IMR-90 (cell line): Measurements from ENCODE around the gene TRAPPC3. TPM values are rescaled to one million over a fixed set of nuclear protein-coding genes. Genes with fewer than 3 reads are reported as not detected.

Experiments used
- ATAC-seq: fragments of 200-7000 bp; cut with Tn5 transposase; 2 replicates; pipeline ENCODE4 v1.9.1; 2020; ENCODE audit warnings: low read depth, mild to moderate bottlenecking, moderate library complexity
- BruUV-seq: library from RNA; stranded (reverse); fragments of 400-500 nt; replicated peaks from 2 replicates; lab custom pipeline; 2021; lab: Mats Ljungman, UMichigan
- CTCF ChIA-PET: fragments of 300-600 bp; formaldehyde crosslinking; extraction: SDS; loops from one replicate; lab custom pipeline; 2021; ENCODE audit warnings: antibody characterized with exemption; lab: Yijun Ruan, JAX
- POLR2A ChIA-PET: fragments of 300-600 bp; sonication (Branson Sonifier 250); formaldehyde crosslinking; loops from one replicate; lab custom pipeline; 2022; ENCODE audit warnings: antibody characterized with exemption; ENCODE audit not compliant: unreplicated experiment; lab: Charles Lee
- DNase-seq: peaks from one replicate; pipeline ENCODE4 v3.0.0; 2013
- H2AFZ ChIP-seq: replicated peaks from 2 replicates; pipeline ENCODE3; 2013; ENCODE audit warnings: low read length, mild to moderate bottlenecking; ENCODE audit not compliant: poor library complexity
- H2AK5ac ChIP-seq: 2 replicates; pipeline ENCODE4 v1.6.1; 2013; ENCODE audit warnings: low read depth, low read length, inconsistent platforms
- H2AK9ac ChIP-seq: replicated peaks from 2 replicates; pipeline ENCODE3; 2013; ENCODE audit warnings: mild to moderate bottlenecking, low read depth, low read length, moderate library complexity; ENCODE audit not compliant: poor library complexity
- H2BK120ac ChIP-seq: 2 replicates; pipeline ENCODE4 v1.6.1; 2013; ENCODE audit warnings: low read depth, low read length, inconsistent platforms
- H2BK15ac ChIP-seq: 3 replicates; pipeline ENCODE4 v1.6.1; 2013; ENCODE audit warnings: low read depth, low read length, inconsistent platforms
- H2BK20ac ChIP-seq: 2 replicates; pipeline ENCODE4 v1.6.1; 2013; ENCODE audit warnings: low read depth, mild to moderate bottlenecking, inconsistent platforms, low read length, moderate library complexity
- H2BK5ac ChIP-seq: 2 replicates; pipeline ENCODE4 v1.6.1; 2013; ENCODE audit warnings: mild to moderate bottlenecking, low read depth, low read length, inconsistent platforms; ENCODE audit not compliant: poor library complexity, severe bottlenecking
- H3K14ac ChIP-seq: replicated peaks from 2 replicates; pipeline ENCODE4 v1.6.1; 2013; ENCODE audit warnings: low read depth, low read length, inconsistent platforms
- H3K18ac ChIP-seq: 2 replicates; pipeline ENCODE4 v1.6.1; 2013; ENCODE audit warnings: low read depth, low read length, control low read depth
- H3K23ac ChIP-seq: 2 replicates; pipeline ENCODE4 v1.6.1; 2013; ENCODE audit warnings: low read depth, low read length, inconsistent platforms
- H3K27ac ChIP-seq: 2 replicates; pipeline ENCODE4 v1.5.1; 2013; ENCODE audit warnings: mild to moderate bottlenecking, control low read depth, low read length; ENCODE audit not compliant: insufficient read depth
- H3K27me3 ChIP-seq: 2 replicates; pipeline ENCODE4 v1.6.1; 2013; ENCODE audit warnings: low read length; ENCODE audit not compliant: control insufficient read depth, insufficient read depth
- H3K36me3 ChIP-seq: 2 replicates; pipeline ENCODE4 v1.6.1; 2013; ENCODE audit warnings: low read length, mixed read lengths; ENCODE audit not compliant: control insufficient read depth, insufficient read depth
- H3K4ac ChIP-seq: 2 replicates; pipeline ENCODE4 v1.6.1; 2013; ENCODE audit warnings: low read depth, low read length, inconsistent platforms
- H3K4me1 ChIP-seq: 2 replicates; pipeline ENCODE4 v1.6.1; 2013; ENCODE audit warnings: low read length, mixed read lengths; ENCODE audit not compliant: control insufficient read depth, insufficient read depth
- H3K4me2 ChIP-seq: 2 replicates; pipeline ENCODE4 v1.6.1; 2013; ENCODE audit warnings: low read depth, mild to moderate bottlenecking, control low read depth, low read length, moderate library complexity
- H3K4me3 ChIP-seq: 2 replicates; pipeline ENCODE4 v1.5.1; 2013; ENCODE audit warnings: low read depth, mild to moderate bottlenecking, control low read depth, low read length, moderate library complexity; ENCODE audit not compliant: insufficient read depth
- H3K56ac ChIP-seq: 2 replicates; pipeline ENCODE4 v1.6.1; 2013; ENCODE audit warnings: low read length, inconsistent platforms; ENCODE audit not compliant: insufficient read depth; ENCODE audit errors: extremely low read depth
- H3K79me1 ChIP-seq, 2 experiments: 2 replicates each; pipeline ENCODE4 v1.6.1; 2013; ENCODE audit warnings: low read length in 2 of 2, inconsistent platforms in 1 of 2, low read depth in 1 of 2
- H3K9ac ChIP-seq: 2 replicates; pipeline ENCODE4 v1.6.1; 2013; ENCODE audit warnings: low read depth, low read length, control low read depth
- H3K9me1 ChIP-seq: 2 replicates; pipeline ENCODE4 v1.6.1; 2013; ENCODE audit warnings: low read length, inconsistent platforms; ENCODE audit not compliant: insufficient read depth
- H3K9me3 ChIP-seq: 2 replicates; pipeline ENCODE4 v1.6.1; 2013; ENCODE audit warnings: low read length; ENCODE audit not compliant: control insufficient read depth, insufficient read depth
- H4K20me1 ChIP-seq: 2 replicates; pipeline ENCODE4 v1.6.1; 2013; ENCODE audit warnings: low read length, inconsistent platforms; ENCODE audit not compliant: insufficient read depth
- H4K5ac ChIP-seq: 2 replicates; pipeline ENCODE4 v1.6.1; 2013; ENCODE audit warnings: mild to moderate bottlenecking, low read depth, low read length, control low read depth
- H4K8ac ChIP-seq, 2 experiments: 2 replicates each; pipeline ENCODE4 v1.6.1; 2013; ENCODE audit warnings: low read depth in 2 of 2, low read length in 2 of 2, control low read depth in 1 of 2, inconsistent platforms in 1 of 2
- H4K91ac ChIP-seq: 2 replicates; pipeline ENCODE4 v1.6.1; 2013; ENCODE audit warnings: low read depth, low read length, inconsistent platforms; ENCODE audit not compliant: insufficient read depth
- CHD1 ChIP-seq: IDR thresholded peaks from 2 replicates; pipeline ENCODE4 v1.6.1; 2012; ENCODE audit warnings: low read depth, low read length, improper control_type of control experiment
- FOS ChIP-seq: fragments of 150-350 bp; IDR thresholded peaks from 2 replicates; pipeline ENCODE4 v1.6.1; 2016; ENCODE audit warnings: low read depth, low read length
- MAFK ChIP-seq: IDR thresholded peaks from 2 replicates; pipeline ENCODE4 v1.6.1; 2012; ENCODE audit warnings: low read depth, low read length, improper control_type of control experiment
- MAZ ChIP-seq: IDR thresholded peaks from 2 replicates; pipeline ENCODE4 v1.6.1; 2012; ENCODE audit warnings: low read depth, mild to moderate bottlenecking, low read length, improper control_type of control experiment, moderate library complexity, borderline replicate concordance
- NFE2L2 ChIP-seq: fragments of 150-350 bp; IDR thresholded peaks from 2 replicates; pipeline ENCODE4 v1.6.1; 2016; ENCODE audit warnings: low read depth, mild to moderate bottlenecking, low read length
- POLR2A ChIP-seq: IDR thresholded peaks from 2 replicates; pipeline ENCODE4 v1.6.1; 2012; ENCODE audit warnings: mild to moderate bottlenecking, low read depth, low read length
- RAD21 ChIP-seq: IDR thresholded peaks from 2 replicates; pipeline ENCODE4 v1.6.1; 2012; ENCODE audit warnings: low read length, improper control_type of control experiment
- RCOR1 ChIP-seq: IDR thresholded peaks from 2 replicates; pipeline ENCODE4 v1.6.1; 2012; ENCODE audit warnings: mild to moderate bottlenecking, low read length, improper control_type of control experiment; ENCODE audit not compliant: insufficient replicate concordance
- RFX5 ChIP-seq: IDR thresholded peaks from 2 replicates; pipeline ENCODE4 v1.8.0; 2012; ENCODE audit warnings: low read depth, mild to moderate bottlenecking, low read length, moderate library complexity
- WGBS, 2 experiments: methylation state at CpG; one replicate each; pipeline versions ENCODE4 v1.1.5 to v1.1.7; 2013; ENCODE audit warnings: missing lambda C conversion rate in 2 of 2; ENCODE audit not compliant: insufficient read length in 1 of 2; ENCODE audit errors: extremely low coverage in 2 of 2; 5-methylcytosine and 5-hydroxymethylcytosine counted together
- dilution Hi-C: fragments of 300-500 bp; cut with HindIII; formaldehyde crosslinking; loops from one replicate; pipeline ENCODE4 v1.14.3; 2018; ENCODE audit warnings: low sequenced_read_pairs; ENCODE audit not compliant: unreplicated experiment
- in situ Hi-C: fragments of 300-500 bp; cut with MboI; formaldehyde crosslinking; loops from 3 replicates; pipeline ENCODE4 v1.14.3; 2019; ENCODE audit warnings: low sequenced_read_pairs, inconsistent platforms, mixed read lengths
- intact Hi-C: fragments of 100-400 bp; cut with micrococcal nuclease; formaldehyde crosslinking; loops from 2 replicates; pipeline ENCODE4 v1.10.0; 2022
- polyA plus RNA-seq, 3 experiments: library from polyadenylated mRNA; depleted of rRNA; stranded (reverse); fragments of >200 nt; gene quantifications; 2 replicates each; pipeline ENCODE4 v1.2.3, GENCODE V29; 2012; ENCODE audit warnings: low replicate concordance in 1 of 3
- total RNA-seq: library from RNA; depleted of rRNA; stranded (reverse); fragments of >200 nt; gene quantifications from 2 replicates; pipeline ENCODE4 v1.2.3, GENCODE V29; 2012
- TF ChIP-seq, protein P1 (sequence below): fragments of 150-350 bp; IDR thresholded peaks from 2 replicates; pipeline ENCODE4 v1.6.1; 2017; ENCODE audit warnings: mild to moderate bottlenecking, antibody characterized with exemption, low read length, low read depth
- TF ChIP-seq, protein P2 (sequence below): conservative IDR thresholded peaks from 2 replicates; pipeline ENCODE4 v1.5.1; 2012; ENCODE audit warnings: mild to moderate bottlenecking, low read depth, low read length, improper control_type of control experiment
- TF ChIP-seq, protein P3 (sequence below): fragments of 150-350 bp; IDR thresholded peaks from 2 replicates; pipeline ENCODE4 v1.6.1; 2016; ENCODE audit warnings: low read depth, mild to moderate bottlenecking, low read length, moderate library complexity, borderline replicate concordance

TRAPPC3 gene
- total and polyA plus RNA-seq, 2 of the 4 experiments (the other 2 are of a cell fraction), result 76.0 to 77.8 TPM

DNA sequence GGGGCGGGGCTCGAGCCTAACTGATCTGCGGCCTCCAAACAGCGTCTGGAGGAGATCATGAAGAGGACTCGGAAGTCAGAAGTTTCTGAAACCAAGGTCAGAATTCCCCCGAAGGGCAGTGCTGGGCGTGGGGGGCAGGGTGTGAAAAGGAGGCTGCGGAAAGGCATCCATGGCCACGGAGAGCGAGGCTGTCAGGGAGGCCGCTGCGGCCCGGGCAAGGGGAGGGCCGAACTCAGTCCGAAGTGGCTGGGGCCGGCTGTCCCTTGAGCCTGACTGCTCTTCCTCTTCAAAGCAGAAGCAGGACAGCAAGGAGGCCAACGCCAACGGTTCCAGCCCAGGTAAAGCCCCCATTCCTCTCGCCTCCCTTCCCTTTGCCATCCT, 29.9 kb upstream of the TRAPPC3 start:
- H3K4me1 ChIP-seq, result peaks cover 2% of the 10 kb centered on the region; the same call in 1 of the 2 replicates
- peaks cover 32 to 61% of the 10 kb centered on the region in 2 experiments for H3K79me1 ChIP-seq
- no peak overlapping the region for H3K23ac ChIP-seq
- no peak for TF ChIP-seq POLR2A
- no peak for TF ChIP-seq CHD1
- TF ChIP-seq RCOR1, result no peak
- TF ChIP-seq MAZ, result no peak
- TF ChIP-seq, protein P1, sequence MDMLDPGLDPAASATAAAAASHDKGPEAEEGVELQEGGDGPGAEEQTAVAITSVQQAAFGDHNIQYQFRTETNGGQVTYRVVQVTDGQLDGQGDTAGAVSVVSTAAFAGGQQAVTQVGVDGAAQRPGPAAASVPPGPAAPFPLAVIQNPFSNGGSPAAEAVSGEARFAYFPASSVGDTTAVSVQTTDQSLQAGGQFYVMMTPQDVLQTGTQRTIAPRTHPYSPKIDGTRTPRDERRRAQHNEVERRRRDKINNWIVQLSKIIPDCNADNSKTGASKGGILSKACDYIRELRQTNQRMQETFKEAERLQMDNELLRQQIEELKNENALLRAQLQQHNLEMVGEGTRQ, result no peak
- TF ChIP-seq RAD21, result no peak
- no peak for TF ChIP-seq MAFK
- TF ChIP-seq, protein P2, sequence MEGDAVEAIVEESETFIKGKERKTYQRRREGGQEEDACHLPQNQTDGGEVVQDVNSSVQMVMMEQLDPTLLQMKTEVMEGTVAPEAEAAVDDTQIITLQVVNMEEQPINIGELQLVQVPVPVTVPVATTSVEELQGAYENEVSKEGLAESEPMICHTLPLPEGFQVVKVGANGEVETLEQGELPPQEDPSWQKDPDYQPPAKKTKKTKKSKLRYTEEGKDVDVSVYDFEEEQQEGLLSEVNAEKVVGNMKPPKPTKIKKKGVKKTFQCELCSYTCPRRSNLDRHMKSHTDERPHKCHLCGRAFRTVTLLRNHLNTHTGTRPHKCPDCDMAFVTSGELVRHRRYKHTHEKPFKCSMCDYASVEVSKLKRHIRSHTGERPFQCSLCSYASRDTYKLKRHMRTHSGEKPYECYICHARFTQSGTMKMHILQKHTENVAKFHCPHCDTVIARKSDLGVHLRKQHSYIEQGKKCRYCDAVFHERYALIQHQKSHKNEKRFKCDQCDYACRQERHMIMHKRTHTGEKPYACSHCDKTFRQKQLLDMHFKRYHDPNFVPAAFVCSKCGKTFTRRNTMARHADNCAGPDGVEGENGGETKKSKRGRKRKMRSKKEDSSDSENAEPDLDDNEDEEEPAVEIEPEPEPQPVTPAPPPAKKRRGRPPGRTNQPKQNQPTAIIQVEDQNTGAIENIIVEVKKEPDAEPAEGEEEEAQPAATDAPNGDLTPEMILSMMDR, result no peak
- no peak for TF ChIP-seq FOS
- TF ChIP-seq RFX5, result no peak
- no peak for TF ChIP-seq NFE2L2
- TF ChIP-seq, protein P3, sequence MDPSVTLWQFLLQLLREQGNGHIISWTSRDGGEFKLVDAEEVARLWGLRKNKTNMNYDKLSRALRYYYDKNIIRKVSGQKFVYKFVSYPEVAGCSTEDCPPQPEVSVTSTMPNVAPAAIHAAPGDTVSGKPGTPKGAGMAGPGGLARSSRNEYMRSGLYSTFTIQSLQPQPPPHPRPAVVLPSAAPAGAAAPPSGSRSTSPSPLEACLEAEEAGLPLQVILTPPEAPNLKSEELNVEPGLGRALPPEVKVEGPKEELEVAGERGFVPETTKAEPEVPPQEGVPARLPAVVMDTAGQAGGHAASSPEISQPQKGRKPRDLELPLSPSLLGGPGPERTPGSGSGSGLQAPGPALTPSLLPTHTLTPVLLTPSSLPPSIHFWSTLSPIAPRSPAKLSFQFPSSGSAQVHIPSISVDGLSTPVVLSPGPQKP, result no peak
- H3K27ac ChIP-seq, result no peak overlapping the region
- H3K9me1 ChIP-seq, result no peaks in the 10 kb centered on the region; the same call in 1 of the 2 replicates
- H3K18ac ChIP-seq, result no peak overlapping the region
- no peak overlapping the region for H2BK20ac ChIP-seq
- dilution Hi-C loops (no loop called here), intact Hi-C loops (no loop called here), in situ Hi-C loops (no loop called here)
- no peak overlapping the region for H2AK5ac ChIP-seq
- BruUV-seq, result no TSS peak
- ChIA-PET POLR2A (no interaction called here), CTCF (no interaction called here)
- H2BK15ac ChIP-seq, result no peak overlapping the region
- H3K56ac ChIP-seq, result no peak overlapping the region
- H4K20me1 ChIP-seq, result peaks cover 35% of the 10 kb centered on the region
- DNase-seq (no peak), ATAC-seq (no peak)
- no peak overlapping the region for H4K91ac ChIP-seq
- no peak overlapping the region for H2BK5ac ChIP-seq
- no peaks in the 10 kb centered on the region for H3K9me3 ChIP-seq
- no peak overlapping the region for H4K8ac ChIP-seq
- H3K4me2 ChIP-seq, result no peak overlapping the region
- no peak overlapping the region for H3K4me3 ChIP-seq
- H2AK9ac ChIP-seq, result no peak overlapping the region
- H3K4ac ChIP-seq, result no peak overlapping the region
- H3K27me3 ChIP-seq, result no peaks in the 10 kb centered on the region
- no peak overlapping the region for H2AFZ ChIP-seq
- H2BK120ac ChIP-seq, result no peak overlapping the region
- H4K5ac ChIP-seq, result no peak overlapping the region
- no peak overlapping the region for H3K9ac ChIP-seq
- 91% methylated on average over 13 of the region's 19 CpGs; no CpG with 5 or more reads in 1 of the 2 experiments for WGBS, 2 experiments
- H3K36me3 ChIP-seq, result peaks cover 75% of the 10 kb centered on the region
- H3K14ac ChIP-seq, result no peak overlapping the region
